ENCODE measurements around the gene SGIP1.

The SGIP1 gene

DNA sequence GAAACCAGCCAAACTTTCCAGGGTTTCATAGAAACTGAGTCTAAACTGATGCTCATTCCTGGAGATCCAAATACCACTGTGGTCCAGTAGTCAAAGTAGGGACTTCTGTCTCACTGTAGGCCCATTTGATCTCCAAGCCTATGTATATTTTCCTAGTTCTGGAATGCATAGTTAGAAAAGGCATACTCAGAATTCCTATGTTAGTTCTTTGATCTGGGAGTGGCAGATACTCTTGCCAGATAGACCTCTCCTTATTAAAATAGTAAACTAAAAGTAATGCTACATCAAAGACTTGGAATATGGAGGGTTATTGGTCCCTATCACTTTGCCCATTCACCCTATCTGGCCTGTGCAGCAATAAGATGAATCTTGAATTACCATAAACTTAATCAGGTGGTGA, 10.4 kb upstream of the SGIP1 start:
- Histone ChIP-seq H3F3A (ENCODE audit: insufficient read depth, low read length) (no peaks in the 10 kb centered on the region), H3K36me3 (ENCODE audit: insufficient read depth, low read length) (no peaks in the 10 kb centered on the region), H3K79me2 (ENCODE audit: insufficient read depth, low read length) (no peaks in the 10 kb centered on the region), H3K4me3 (ENCODE audit: low read depth, low read length, poor library complexity, severe bottlenecking) (no peak overlapping the region), H2AFZ (ENCODE audit: low read length) (no peak overlapping the region), H3K27ac (ENCODE audit: low read depth, low read length, poor library complexity, severe bottlenecking) (no peak overlapping the region), H3K9me3 (ENCODE audit: low read length) (no peaks in the 10 kb centered on the region), H3K9ac (ENCODE audit: low read length) (no peak overlapping the region), H3K9me2 (ENCODE audit: low read depth, low read length) (no peaks in the 10 kb centered on the region), H4K20me1 (ENCODE audit: insufficient read depth, low read length) (no peaks in the 10 kb centered on the region), H3K4me1 (ENCODE audit: insufficient read depth, low read length, severe bottlenecking) (no peaks in the 10 kb centered on the region), H3K27me3 (ENCODE audit: insufficient read depth, low read length) (no peaks in the 10 kb centered on the region; the same call in 1 of the 2 replicates), H3K4me2 (ENCODE audit: low read length) (no peak overlapping the region)
- TF ChIP-seq EZH2 (IDR thresholded peaks at IDR 0.05; ENCODE audit: borderline replicate concordance, low read length) = no peak
- TF ChIP-seq, protein P1, sequence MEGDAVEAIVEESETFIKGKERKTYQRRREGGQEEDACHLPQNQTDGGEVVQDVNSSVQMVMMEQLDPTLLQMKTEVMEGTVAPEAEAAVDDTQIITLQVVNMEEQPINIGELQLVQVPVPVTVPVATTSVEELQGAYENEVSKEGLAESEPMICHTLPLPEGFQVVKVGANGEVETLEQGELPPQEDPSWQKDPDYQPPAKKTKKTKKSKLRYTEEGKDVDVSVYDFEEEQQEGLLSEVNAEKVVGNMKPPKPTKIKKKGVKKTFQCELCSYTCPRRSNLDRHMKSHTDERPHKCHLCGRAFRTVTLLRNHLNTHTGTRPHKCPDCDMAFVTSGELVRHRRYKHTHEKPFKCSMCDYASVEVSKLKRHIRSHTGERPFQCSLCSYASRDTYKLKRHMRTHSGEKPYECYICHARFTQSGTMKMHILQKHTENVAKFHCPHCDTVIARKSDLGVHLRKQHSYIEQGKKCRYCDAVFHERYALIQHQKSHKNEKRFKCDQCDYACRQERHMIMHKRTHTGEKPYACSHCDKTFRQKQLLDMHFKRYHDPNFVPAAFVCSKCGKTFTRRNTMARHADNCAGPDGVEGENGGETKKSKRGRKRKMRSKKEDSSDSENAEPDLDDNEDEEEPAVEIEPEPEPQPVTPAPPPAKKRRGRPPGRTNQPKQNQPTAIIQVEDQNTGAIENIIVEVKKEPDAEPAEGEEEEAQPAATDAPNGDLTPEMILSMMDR (IDR thresholded peaks at IDR 0.05; ENCODE audit: low read length) = no peak

DNA sequence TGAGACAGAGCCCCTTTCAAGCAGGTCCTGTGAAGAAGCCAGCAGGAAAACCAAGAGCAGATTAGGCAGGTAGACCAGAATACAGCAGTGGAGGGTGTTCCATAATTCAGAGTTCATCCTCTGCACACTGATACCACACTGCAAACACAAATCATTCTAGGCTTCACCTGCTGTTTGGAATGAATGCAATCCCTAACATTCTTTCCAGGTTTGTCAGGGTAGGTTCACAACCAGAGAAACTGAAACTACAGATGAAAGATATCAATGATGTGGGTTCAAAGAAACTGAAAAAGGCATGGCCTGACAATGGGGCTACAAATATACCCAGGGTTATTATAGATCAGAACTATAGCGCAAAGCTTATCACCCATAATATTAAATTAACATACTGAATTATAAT, 8.9 kb upstream of the SGIP1 start:
- H3K27ac ChIP-seq (ENCODE audit: low read depth, low read length, poor library complexity, severe bottlenecking) = no peak overlapping the region
- H3K9me3 ChIP-seq (ENCODE audit: low read length) = no peaks in the 10 kb centered on the region
- H2AFZ ChIP-seq (ENCODE audit: low read length) = no peak overlapping the region
- no peaks in the 10 kb centered on the region for H3K4me1 ChIP-seq (ENCODE audit: insufficient read depth, low read length, severe bottlenecking)
- H3F3A ChIP-seq (ENCODE audit: insufficient read depth, low read length) = no peaks in the 10 kb centered on the region
- H3K4me3 ChIP-seq (ENCODE audit: low read depth, low read length, poor library complexity, severe bottlenecking) = no peak overlapping the region
- no peaks in the 10 kb centered on the region for H3K79me2 ChIP-seq (ENCODE audit: insufficient read depth, low read length)
- no peaks in the 10 kb centered on the region; the same call in 1 of the 2 replicates for H3K27me3 ChIP-seq (ENCODE audit: insufficient read depth, low read length)
- H4K20me1 ChIP-seq (ENCODE audit: insufficient read depth, low read length) = no peaks in the 10 kb centered on the region
- no peaks in the 10 kb centered on the region for H3K36me3 ChIP-seq (ENCODE audit: insufficient read depth, low read length)
- H3K9me2 ChIP-seq (ENCODE audit: low read depth, low read length) = no peaks in the 10 kb centered on the region
- H3K4me2 ChIP-seq (ENCODE audit: low read length) = no peak overlapping the region
- TF ChIP-seq, protein P1 (IDR thresholded peaks at IDR 0.05; ENCODE audit: low read length) = no peak
- TF ChIP-seq EZH2 (IDR thresholded peaks at IDR 0.05; ENCODE audit: borderline replicate concordance, low read length) = no peak
- H3K9ac ChIP-seq (ENCODE audit: low read length) = no peak overlapping the region

- Histone ChIP-seq H3K36me3 (ENCODE audit: insufficient read depth, low read length) (no peaks in the 10 kb centered on the region), H3K4me2 (ENCODE audit: low read length) (no peak overlapping the region), H3K9me2 (ENCODE audit: low read depth, low read length) (no peaks in the 10 kb centered on the region), H3K4me1 (ENCODE audit: insufficient read depth, low read length, severe bottlenecking) (no peaks in the 10 kb centered on the region), H3F3A (ENCODE audit: insufficient read depth, low read length) (no peaks in the 10 kb centered on the region), H3K9me3 (ENCODE audit: low read length) (no peaks in the 10 kb centered on the region), H4K20me1 (ENCODE audit: insufficient read depth, low read length) (no peaks in the 10 kb centered on the region), H3K27ac (ENCODE audit: low read depth, low read length, poor library complexity, severe bottlenecking) (no peak overlapping the region), H3K4me3 (ENCODE audit: low read depth, low read length, poor library complexity, severe bottlenecking) (no peak overlapping the region), H3K9ac (ENCODE audit: low read length) (no peak overlapping the region), H3K79me2 (ENCODE audit: insufficient read depth, low read length) (no peaks in the 10 kb centered on the region), H3K27me3 (ENCODE audit: insufficient read depth, low read length) (no peaks in the 10 kb centered on the region), H2AFZ (ENCODE audit: low read length) (no peak overlapping the region)
- TF ChIP-seq EZH2 (IDR thresholded peaks at IDR 0.05; ENCODE audit: borderline replicate concordance, low read length) = no peak
- TF ChIP-seq, protein P1 (IDR thresholded peaks at IDR 0.05; ENCODE audit: low read length) = no peak
These were observed 7.9 kb upstream of the SGIP1 start for GRCh38 chr1:66526036-66526435.
